NCI-H510A (cell line): ENCODE data around the gene PAX7.
A peak's percentile ranks its signal among the peaks of the same experiment; 100 is the strongest.

Source experiments
- DNase-seq: peaks from one replicate; lab custom pipeline; 2025; lab: John Stamatoyannopoulos, UW

PAX7 gene

GRCh38 chr1:18618546-18619466, 11.8 kb upstream of the PAX7 start:
- no peak for DNase-seq

- DNase-seq: no peak
Measured at GRCh38 chr1:18619467-18619835, 11.2 kb upstream of the PAX7 start.

- DNase-seq: no peak
Measured at GRCh38 chr1:18628511-18628910, 2.1 kb upstream of the PAX7 start.

GRCh38 chr1:18629659-18630510, 761 bp upstream of the PAX7 start:
- no peak for DNase-seq

GRCh38 chr1:18631496-18632217, 1.0 kb downstream of the PAX7 start:
- no peak for DNase-seq

GRCh38 chr1:18632218-18632588, 1.6 kb downstream of the PAX7 start:
- DNase-seq: no peak

- DNase-seq: peak; percentile 52
Measured at GRCh38 chr1:18632783-18633421, 2.3 kb downstream of the PAX7 start.

GRCh38 chr1:18633422-18634155, 2.9 kb downstream of the PAX7 start:
- DNase-seq: no peak

- no peak for DNase-seq
Measured at GRCh38 chr1:18634276-18634675, 3.6 kb downstream of the PAX7 start.

- DNase-seq: no peak
Measured at GRCh38 chr1:18635070-18635577, 4.5 kb downstream of the PAX7 start.

GRCh38 chr1:18635891-18636595, 5.4 kb downstream of the PAX7 start:
- DNase-seq: no peak

- DNase-seq: no peak
Measured at GRCh38 chr1:18636596-18637508, 6.2 kb downstream of the PAX7 start.

- DNase-seq: no peak
Measured at GRCh38 chr1:18637511-18637960, 6.9 kb downstream of the PAX7 start.

GRCh38 chr1:18637962-18638834, 7.6 kb downstream of the PAX7 start:
- no peak for DNase-seq

GRCh38 chr1:18638835-18639364, 8.3 kb downstream of the PAX7 start:
- no peak for DNase-seq

- no peak for DNase-seq
Measured at GRCh38 chr1:18639368-18640055, 8.9 kb downstream of the PAX7 start.
